WTC11 (cell line): ENCODE results near the gene TRPM8. TPM values are rescaled to one million over a fixed set of nuclear protein-coding genes. Genes with fewer than 3 reads are reported as not detected.
"Not testable (repeated sequence)": the region's sequence is repeated elsewhere in the genome, so short reads cannot be mapped to it uniquely, and the experiment has no call there.

Source experiments
- ATAC-seq: fragments of 200-7000 bp; cut with Tn5 transposase; 2 replicates; pipeline ENCODE4 v1.10.0; 2021; ENCODE audit warnings: mild to moderate bottlenecking, moderate library complexity
- CTCF ChIA-PET: fragments of 300-600 bp; sonication (Branson Sonifier 250); formaldehyde crosslinking; loops from one replicate; lab custom pipeline; 2021; ENCODE audit warnings: antibody characterized with exemption; lab: Charles Lee
- POLR2A ChIA-PET: fragments of 350-600 bp; sonication (Branson Sonifier 250); formaldehyde crosslinking; loops from one replicate; lab custom pipeline; 2021; ENCODE audit warnings: antibody characterized with exemption; lab: Charles Lee
- DNase-seq: peaks from one replicate; pipeline ENCODE4 v3.0.0; 2021; ENCODE audit warnings: low spot score
- H3K27ac Mint-ChIP-seq: 2 replicates; pipeline ENCODE4 v1.8.0; 2021; ENCODE audit warnings: mixed read lengths
- H3K27me3 Mint-ChIP-seq: 2 replicates; pipeline ENCODE4 v1.8.0; 2021; ENCODE audit warnings: low read depth, mild to moderate bottlenecking, moderate library complexity, mixed read lengths
- H3K36me3 Mint-ChIP-seq: 2 replicates; pipeline ENCODE4 v1.8.0; 2021; ENCODE audit warnings: mixed read lengths
- H3K4me1 Mint-ChIP-seq: 2 replicates; pipeline ENCODE4 v1.8.0; 2022; ENCODE audit warnings: mixed read lengths
- H3K4me3 Mint-ChIP-seq: 2 replicates; pipeline ENCODE4 v1.8.0; 2021; ENCODE audit warnings: mild to moderate bottlenecking, moderate library complexity, mixed read lengths
- H3K9me3 Mint-ChIP-seq: 2 replicates; pipeline ENCODE4 v1.8.0; 2021; ENCODE audit warnings: mixed read lengths
- ATF6 ChIP-seq: sonication (generic); formaldehyde crosslinking; IDR thresholded peaks from 2 replicates; pipeline ENCODE4 v1.8.1; 2023; ENCODE audit warnings: mild to moderate bottlenecking, missing genetic modification reagents
- CREM ChIP-seq: sonication (generic); formaldehyde crosslinking; IDR thresholded peaks from 2 replicates; pipeline ENCODE4 v1.8.1; 2022; ENCODE audit warnings: mild to moderate bottlenecking, missing genetic modification reagents, moderate library complexity
- CTCF ChIP-seq: fragments of 200-600 bp; IDR thresholded peaks from 2 replicates; pipeline ENCODE4 v1.8.0; 2022; ENCODE audit warnings: antibody characterized with exemption
- NFATC4 ChIP-seq: fragments of 250-450 bp; sonication (Bioruptor Pico); IDR thresholded peaks from 2 replicates; pipeline ENCODE4 v1.9.0; 2021; ENCODE audit warnings: mild to moderate bottlenecking
- NFE2L1 ChIP-seq: sonication (generic); formaldehyde crosslinking; IDR thresholded peaks from 2 replicates; pipeline ENCODE4 v1.8.1; 2023; ENCODE audit warnings: missing genetic modification reagents
- NR2C2 ChIP-seq: sonication (generic); formaldehyde crosslinking; IDR thresholded peaks from 2 replicates; pipeline ENCODE4 v1.8.0; 2022; ENCODE audit warnings: mild to moderate bottlenecking, missing genetic modification reagents
- ZBTB43 ChIP-seq: sonication (generic); formaldehyde crosslinking; IDR thresholded peaks from 2 replicates; pipeline ENCODE4 v1.8.1; 2023; ENCODE audit warnings: mild to moderate bottlenecking, missing genetic modification reagents
- ZNF138 ChIP-seq: sonication (generic); formaldehyde crosslinking; conservative IDR thresholded peaks from 2 replicates; pipeline ENCODE4 v1.8.1; 2022; ENCODE audit warnings: mild to moderate bottlenecking, moderate library complexity, missing genetic modification reagents
- ZNF416 ChIP-seq: fragments of 250-450 bp; sonication (Bioruptor Pico); IDR thresholded peaks from 2 replicates; pipeline ENCODE4 v1.9.0; 2021; ENCODE audit warnings: mild to moderate bottlenecking, inconsistent platforms
- ZNF512 ChIP-seq: sonication (generic); formaldehyde crosslinking; IDR thresholded peaks from 2 replicates; pipeline ENCODE4 v1.8.1; 2022; ENCODE audit warnings: missing genetic modification reagents, borderline replicate concordance
- ZNF532 ChIP-seq: fragments of 250-450 bp; sonication (Bioruptor Pico); IDR thresholded peaks from 2 replicates; pipeline ENCODE4 v1.9.0; 2021; ENCODE audit warnings: mild to moderate bottlenecking, borderline replicate concordance
- total RNA-seq: library from RNA; stranded (reverse); gene quantifications from 3 replicates; pipeline ENCODE4 v1.2.3, GENCODE V29; 2021

TRPM8 gene
- total RNA-seq, 1 experiment from 2014 or later = 0.26 TPM

DNA sequence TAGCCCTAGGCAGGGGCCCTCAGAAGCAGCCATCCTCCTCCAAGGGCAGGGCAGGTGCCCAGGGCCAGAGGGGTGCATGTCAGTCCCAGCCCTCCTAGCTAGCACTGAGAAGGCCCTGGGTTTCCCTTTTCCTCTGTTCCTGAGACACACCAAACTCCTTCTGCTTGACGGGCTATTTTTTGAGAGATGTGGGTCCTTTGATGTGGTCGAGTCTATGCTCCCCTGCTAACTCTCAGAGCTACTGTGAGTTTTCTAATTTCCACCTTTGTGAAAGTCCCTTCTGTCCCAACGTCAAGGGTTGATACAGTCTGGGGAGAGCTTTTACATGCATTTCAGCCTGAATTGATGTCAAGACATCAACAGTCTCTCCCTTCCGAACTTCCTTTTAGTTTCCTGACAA is 51.4 kb downstream of the TRPM8 start:
- H3K36me3 Mint-ChIP-seq = peaks cover 12% of the 10 kb centered on the region
- peaks cover 3% of the 10 kb centered on the region; the same call in 1 of the 2 replicates for H3K27me3 Mint-ChIP-seq
- ChIA-PET CTCF (no interaction called here), POLR2A (no interaction called here)
- DNase-seq = no peak
- H3K9me3 Mint-ChIP-seq = peaks cover 19% of the 10 kb centered on the region
- TF ChIP-seq CREM (CRISPR knock-in tag) (no peak), ZNF416 (CRISPR knock-in tag) (no peak), ZNF512 (CRISPR knock-in tag) (no peak), ATF6 (CRISPR knock-in tag) (no peak), NFATC4 (CRISPR knock-in tag) (no peak), ZBTB43 (CRISPR knock-in tag) (no peak), NR2C2 (CRISPR knock-in tag) (no peak), ZNF532 (no peak), NFE2L1 (CRISPR knock-in tag) (no peak), ZNF138 (CRISPR knock-in tag) (no peak)
- ATAC-seq = no peak
- no peak overlapping the region for H3K4me3 Mint-ChIP-seq
- peaks cover 3% of the 10 kb centered on the region for H3K4me1 Mint-ChIP-seq
- no peak overlapping the region for H3K27ac Mint-ChIP-seq

GRCh38 chr2:233972460-233972859 is 55.3 kb downstream of the TRPM8 start:
- H3K4me1 Mint-ChIP-seq = peaks cover 12% of the 10 kb centered on the region
- H3K27me3 Mint-ChIP-seq, DNase-seq, ATAC-seq, POLR2A ChIA-PET, H3K27ac Mint-ChIP-seq, H3K4me3 Mint-ChIP-seq: not testable (repeated sequence)
- peaks cover 19% of the 10 kb centered on the region for H3K9me3 Mint-ChIP-seq
- peaks cover 12% of the 10 kb centered on the region for H3K36me3 Mint-ChIP-seq
- CTCF ChIA-PET = interaction anchor here (1.1 kb wide), 1 partner anchor 18 kb away, joined by 3 read pairs; no protein-coding TSS in a partner anchor

- TF ChIP-seq CTCF = no peak
- no peak overlapping the region for H3K4me3 Mint-ChIP-seq
- peaks cover 3% of the 10 kb centered on the region; the same call in 1 of the 2 replicates for H3K27me3 Mint-ChIP-seq
- ChIA-PET CTCF (interaction anchor here (1.1 to 1.5 kb wide), 2 partner anchors 19 to 45 kb away, joined by 3 to 4 read pairs; no protein-coding TSS in a partner anchor), POLR2A (no interaction called here)
- DNase-seq (no peak), ATAC-seq (no peak)
- H3K9me3 Mint-ChIP-seq = peaks cover 19% of the 10 kb centered on the region
- H3K4me1 Mint-ChIP-seq = peaks cover 12% of the 10 kb centered on the region
- peaks cover 12% of the 10 kb centered on the region for H3K36me3 Mint-ChIP-seq
- no peak overlapping the region for H3K27ac Mint-ChIP-seq
Measured at GRCh38 chr2:233972941-233973575, 55.9 kb downstream of the TRPM8 start.
